GM08714 (cell line): Measurements from ENCODE around the gene FGFR1OP2.

Source experiments
- H3K4me3 ChIP-seq: fragments of 200-500 bp; sonication (Bioruptor generic); 2 replicates; pipeline ENCODE4 v1.5.1; 2014; ENCODE audit warnings: mild to moderate bottlenecking, low read length, inconsistent platforms
- ZNF274 ChIP-seq: IDR thresholded peaks from 2 replicates; pipeline ENCODE4 v1.6.1; 2012; ENCODE audit warnings: mild to moderate bottlenecking, low read depth, low read length

FGFR1OP2 gene

GRCh38 chr12:26971963-26972362, 33.7 kb downstream of the FGFR1OP2 start:
- no peak overlapping the region for H3K4me3 ChIP-seq
- TF ChIP-seq ZNF274 = no peak

- H3K4me3 ChIP-seq = no peak overlapping the region
- no peak for TF ChIP-seq ZNF274
Measured at GRCh38 chr12:26976687-26977086, 38.4 kb downstream of the FGFR1OP2 start.

GRCh38 chr12:26978801-26979200, 40.5 kb downstream of the FGFR1OP2 start:
- no peak for TF ChIP-seq ZNF274
- no peak overlapping the region for H3K4me3 ChIP-seq

GRCh38 chr12:26979733-26980132, 41.5 kb downstream of the FGFR1OP2 start:
- no peak overlapping the region for H3K4me3 ChIP-seq
- TF ChIP-seq ZNF274 = no peak

- no peak overlapping the region for H3K4me3 ChIP-seq
- TF ChIP-seq ZNF274 = no peak
Measured at GRCh38 chr12:26982866-26983265, 44.6 kb downstream of the FGFR1OP2 start.

- no peak for TF ChIP-seq ZNF274
- H3K4me3 ChIP-seq = no peak overlapping the region
Measured at GRCh38 chr12:26987634-26988424, 49.6 kb downstream of the FGFR1OP2 start.

GRCh38 chr12:26988703-26989102, 50.4 kb downstream of the FGFR1OP2 start:
- no peak for TF ChIP-seq ZNF274

GRCh38 chr12:26989873-26990272, 51.6 kb downstream of the FGFR1OP2 start:
- no peak overlapping the region for H3K4me3 ChIP-seq
- TF ChIP-seq ZNF274 = no peak

More at GRCh38 chr12:26988703-26989102, 50.4 kb downstream of the FGFR1OP2 start:
- H3K4me3 ChIP-seq = no peak overlapping the region

GRCh38 chr12:26991826-26992225, 53.6 kb downstream of the FGFR1OP2 start:
- no peak overlapping the region for H3K4me3 ChIP-seq
- no peak for TF ChIP-seq ZNF274

- H3K4me3 ChIP-seq = no peak overlapping the region
- TF ChIP-seq ZNF274 = no peak
Measured at GRCh38 chr12:26994109-26994508, 55.8 kb downstream of the FGFR1OP2 start.

- no peak overlapping the region for H3K4me3 ChIP-seq
- TF ChIP-seq ZNF274 = no peak
Measured at GRCh38 chr12:26995706-26996105, 57.4 kb downstream of the FGFR1OP2 start.

GRCh38 chr12:26997003-26997402, 58.7 kb downstream of the FGFR1OP2 start:
- no peak for TF ChIP-seq ZNF274
- H3K4me3 ChIP-seq = no peak overlapping the region

GRCh38 chr12:27000961-27001360, 62.7 kb downstream of the FGFR1OP2 start:
- no peak for TF ChIP-seq ZNF274

GRCh38 chr12:27001663-27002062, 63.4 kb downstream of the FGFR1OP2 start:
- no peak overlapping the region for H3K4me3 ChIP-seq
- no peak for TF ChIP-seq ZNF274

More at GRCh38 chr12:27000961-27001360, 62.7 kb downstream of the FGFR1OP2 start:
- H3K4me3 ChIP-seq = no peak overlapping the region

- no peak for TF ChIP-seq ZNF274
- H3K4me3 ChIP-seq = no peak overlapping the region
Measured at GRCh38 chr12:27002141-27002540, 63.9 kb downstream of the FGFR1OP2 start.
